ENCODE measurements around the gene GNAS. TPM values are rescaled to one million over a fixed set of nuclear protein-coding genes. Genes with fewer than 3 reads are reported as not detected.

GNAS gene
- total and polyA plus RNA-seq, 10 of the 15 experiments (the other 5 are each of a cell fraction or from before 2014, with no cell fraction given), result 209 to 950 (median 394) TPM

GRCh38 chr20:58956078-58956477 is 103.6 kb downstream of the GNAS start (continued):
- TF ChIP-seq CTCF (IDR thresholded peaks at IDR 0.05 in 2 of 3, conservative IDR thresholded peaks at IDR 0.05 in 1 of 3; ENCODE audit: control insufficient read depth in 2 of 3, extremely low read depth in 1 of 3, insufficient read depth in 1 of 3, low read depth in 3 of 3, low read length in 3 of 3), result no peak
- no peak for TF ChIP-seq RFX5 (IDR thresholded peaks at IDR 0.05; ENCODE audit: low read depth, low read length)
- no peak for TF ChIP-seq ZNF24 (IDR thresholded peaks at IDR 0.05)
- no peak for TF ChIP-seq ATF2 (IDR thresholded peaks at IDR 0.05; ENCODE audit: low read length)
- no peak for TF ChIP-seq EZH2 (IDR thresholded peaks at IDR 0.05; ENCODE audit: borderline replicate concordance, control insufficient read depth, low read depth, low read length)
- TF ChIP-seq SPI1 (IDR thresholded peaks at IDR 0.05; ENCODE audit: borderline replicate concordance, insufficient read depth, low read depth, low read length), result no peak
- TF ChIP-seq NFYA (IDR thresholded peaks at IDR 0.05; ENCODE audit: borderline replicate concordance, low read depth, low read length), result no peak
- TF ChIP-seq, protein P1, sequence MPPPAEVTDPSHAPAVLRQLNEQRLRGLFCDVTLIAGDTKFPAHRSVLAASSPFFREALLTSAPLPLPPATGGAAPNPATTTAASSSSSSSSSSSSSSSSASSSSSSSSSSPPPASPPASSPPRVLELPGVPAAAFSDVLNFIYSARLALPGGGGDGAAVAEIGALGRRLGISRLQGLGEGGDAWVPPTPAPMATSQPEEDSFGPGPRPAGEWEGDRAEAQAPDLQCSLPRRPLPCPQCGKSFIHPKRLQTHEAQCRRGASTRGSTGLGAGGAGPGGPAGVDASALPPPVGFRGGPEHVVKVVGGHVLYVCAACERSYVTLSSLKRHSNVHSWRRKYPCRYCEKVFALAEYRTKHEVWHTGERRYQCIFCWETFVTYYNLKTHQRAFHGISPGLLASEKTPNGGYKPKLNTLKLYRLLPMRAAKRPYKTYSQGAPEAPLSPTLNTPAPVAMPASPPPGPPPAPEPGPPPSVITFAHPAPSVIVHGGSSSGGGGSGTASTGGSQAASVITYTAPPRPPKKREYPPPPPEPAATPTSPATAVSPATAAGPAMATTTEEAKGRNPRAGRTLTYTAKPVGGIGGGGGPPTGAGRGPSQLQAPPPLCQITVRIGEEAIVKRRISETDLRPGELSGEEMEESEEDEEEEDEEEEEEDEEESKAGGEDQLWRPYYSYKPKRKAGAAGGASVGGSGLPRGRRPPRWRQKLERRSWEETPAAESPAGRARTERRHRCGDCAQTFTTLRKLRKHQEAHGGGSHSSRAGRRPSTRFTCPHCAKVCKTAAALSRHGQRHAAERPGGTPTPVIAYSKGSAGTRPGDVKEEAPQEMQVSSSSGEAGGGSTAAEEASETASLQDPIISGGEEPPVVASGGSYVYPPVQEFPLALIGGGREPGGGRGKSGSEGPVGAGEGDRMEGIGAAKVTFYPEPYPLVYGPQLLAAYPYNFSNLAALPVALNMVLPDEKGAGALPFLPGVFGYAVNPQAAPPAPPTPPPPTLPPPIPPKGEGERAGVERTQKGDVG (CRISPR knock-in tag; IDR thresholded peaks at IDR 0.05), result no peak
